Vagina (tissue), 2 donors: ENCODE results near the gene PRSS57.
"Not testable (repeated sequence)": the region's sequence is repeated elsewhere in the genome, so short reads cannot be mapped to it uniquely, and the experiment has no call there.

Source experiments
- POLR2A ChIP-seq, 2 donors: fragments of 450-650 bp; IDR thresholded peaks; one replicate each; pipeline ENCODE4 v1.6.1; 2017; ENCODE audit warnings: antibody characterized with exemption in 2 of 2, mild to moderate bottlenecking in 2 of 2, moderate library complexity in 2 of 2
- POLR2AphosphoS5 ChIP-seq, 2 donors: sonication (generic); formaldehyde crosslinking; IDR thresholded peaks; one replicate each; pipeline ENCODE4 v1.9.0; 2017; ENCODE audit warnings: antibody characterized with exemption in 2 of 2, mild to moderate bottlenecking in 2 of 2, low read depth in 1 of 2; ENCODE audit not compliant: insufficient read depth in 1 of 2
- TF ChIP-seq, protein P1 (sequence below), 3 experiments: fragments of 450-650 bp in 2 of 3; fragments of 200-600 bp in 1 of 3; sonication (generic) in 1 of 3; IDR thresholded peaks; one replicate each; pipeline ENCODE4 v1.5.1; 2017 to 2019; ENCODE audit warnings: antibody characterized with exemption in 3 of 3, mild to moderate bottlenecking in 2 of 3, moderate library complexity in 2 of 3

DNA sequence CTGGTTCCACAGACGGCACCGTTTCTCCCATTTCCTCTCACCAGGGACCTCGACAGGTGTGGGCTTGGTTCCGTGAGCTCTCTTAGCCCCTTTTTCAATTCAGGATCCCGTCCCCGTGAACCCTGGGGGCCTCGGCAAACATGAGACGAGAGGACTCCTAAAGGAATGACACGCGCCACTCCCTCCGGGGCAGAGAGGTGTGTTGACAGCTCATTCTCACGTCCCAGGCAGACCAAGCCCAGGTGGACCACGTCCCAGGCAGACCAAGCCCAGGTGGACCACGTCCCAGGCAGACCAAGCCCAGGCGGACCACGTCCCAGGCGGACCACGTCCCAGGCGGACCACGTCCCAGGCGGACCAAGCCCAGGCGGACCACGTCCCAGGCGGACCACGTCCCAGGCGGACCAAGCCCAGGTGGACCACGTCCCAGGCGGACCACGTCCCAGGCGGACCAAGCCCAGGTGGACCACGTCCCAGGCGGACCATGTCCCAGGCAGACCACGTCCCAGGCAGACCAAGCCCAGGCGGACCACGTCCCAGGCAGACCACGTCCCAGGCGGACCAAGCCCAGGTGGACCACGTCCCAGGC is 28.2 kb downstream of the PRSS57 start:
- TF ChIP-seq, protein P1, sequence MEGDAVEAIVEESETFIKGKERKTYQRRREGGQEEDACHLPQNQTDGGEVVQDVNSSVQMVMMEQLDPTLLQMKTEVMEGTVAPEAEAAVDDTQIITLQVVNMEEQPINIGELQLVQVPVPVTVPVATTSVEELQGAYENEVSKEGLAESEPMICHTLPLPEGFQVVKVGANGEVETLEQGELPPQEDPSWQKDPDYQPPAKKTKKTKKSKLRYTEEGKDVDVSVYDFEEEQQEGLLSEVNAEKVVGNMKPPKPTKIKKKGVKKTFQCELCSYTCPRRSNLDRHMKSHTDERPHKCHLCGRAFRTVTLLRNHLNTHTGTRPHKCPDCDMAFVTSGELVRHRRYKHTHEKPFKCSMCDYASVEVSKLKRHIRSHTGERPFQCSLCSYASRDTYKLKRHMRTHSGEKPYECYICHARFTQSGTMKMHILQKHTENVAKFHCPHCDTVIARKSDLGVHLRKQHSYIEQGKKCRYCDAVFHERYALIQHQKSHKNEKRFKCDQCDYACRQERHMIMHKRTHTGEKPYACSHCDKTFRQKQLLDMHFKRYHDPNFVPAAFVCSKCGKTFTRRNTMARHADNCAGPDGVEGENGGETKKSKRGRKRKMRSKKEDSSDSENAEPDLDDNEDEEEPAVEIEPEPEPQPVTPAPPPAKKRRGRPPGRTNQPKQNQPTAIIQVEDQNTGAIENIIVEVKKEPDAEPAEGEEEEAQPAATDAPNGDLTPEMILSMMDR (IDR thresholded peaks at IDR 0.05), result not testable (repeated sequence)
- TF ChIP-seq POLR2AphosphoS5 (IDR thresholded peaks at IDR 0.05; ENCODE audit: insufficient read depth in 1 of 2, low read depth in 1 of 2); POLR2A (IDR thresholded peaks at IDR 0.05): not testable (repeated sequence)
